ENCODE measurements around the gene CCN2. TPM values are rescaled to one million over a fixed set of nuclear protein-coding genes. Genes with fewer than 3 reads are reported as not detected.
A peak's percentile ranks its signal among the peaks of the same experiment; 100 is the strongest.
"Not testable (repeated sequence)": the region's sequence is repeated elsewhere in the genome, so short reads cannot be mapped to it uniquely, and the experiment has no call there.

Gene CCN2
- total RNA-seq, 1 donor from 2014 or later, result 1,253 TPM

DNA sequence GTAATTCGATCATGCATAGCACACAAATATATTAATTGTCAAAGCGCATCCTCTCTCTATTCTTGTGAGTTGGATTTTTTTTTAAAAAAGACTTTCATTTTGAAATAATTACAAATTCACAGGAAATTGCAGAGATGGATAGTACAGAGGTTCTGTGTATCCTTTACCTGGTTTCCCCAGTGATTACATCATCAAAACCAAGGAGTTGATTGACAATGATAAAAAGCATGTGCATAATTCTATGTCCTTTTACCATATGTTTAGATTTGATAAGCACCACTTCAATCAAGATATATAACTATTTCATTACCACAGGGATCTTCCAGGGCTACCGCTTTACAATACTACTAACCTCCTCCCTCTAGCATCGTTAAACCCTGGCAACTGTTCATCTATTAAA is 40.2 kb downstream of the CCN2 start:
- FAIRE-seq (no peak), DNase-seq (ENCODE audit: low read depth) (no peak)
- Mint-ChIP-seq H3K4me3 (ENCODE audit: unreplicated experiment) (no peak overlapping the region), H3K27me3 (ENCODE audit: low read depth, unreplicated experiment) (peaks cover 2% of the 10 kb centered on the region), H3K27ac (ENCODE audit: unreplicated experiment) (no peak overlapping the region), H3K9me3 (ENCODE audit: unreplicated experiment) (no peaks in the 10 kb centered on the region), H3K4me1 (ENCODE audit: low read depth, unreplicated experiment) (peaks cover 1% of the 10 kb centered on the region), H3K36me3 (ENCODE audit: low read depth, unreplicated experiment) (no peaks in the 10 kb centered on the region)
- H3K27ac ChIP-seq (ENCODE audit: low read depth, low read length), result no peak overlapping the region
- no peak overlapping the region for H3K4me2 ChIP-seq (ENCODE audit: low read length)
- H3K4me1 ChIP-seq (ENCODE audit: insufficient read depth, low read length), result no peaks in the 10 kb centered on the region
- H3K9ac ChIP-seq (ENCODE audit: low read length), result no peak overlapping the region
- no peaks in the 10 kb centered on the region for H3K36me3 ChIP-seq (ENCODE audit: insufficient read depth, low read length)
- H3K9me3 ChIP-seq (ENCODE audit: insufficient read depth, low read depth, low read length), result no peaks in the 10 kb centered on the region
- H2AFZ ChIP-seq (ENCODE audit: low read depth, low read length), result no peak overlapping the region
- H3K4me3 ChIP-seq (ENCODE audit: insufficient read depth, low read depth, low read length), result no peak overlapping the region
- no peaks in the 10 kb centered on the region for H4K20me1 ChIP-seq (ENCODE audit: insufficient read depth, low read length)
- no peak for TF ChIP-seq EZH2 (IDR thresholded peaks at IDR 0.05; ENCODE audit: insufficient read depth, low read length)
- TF ChIP-seq, protein P1, sequence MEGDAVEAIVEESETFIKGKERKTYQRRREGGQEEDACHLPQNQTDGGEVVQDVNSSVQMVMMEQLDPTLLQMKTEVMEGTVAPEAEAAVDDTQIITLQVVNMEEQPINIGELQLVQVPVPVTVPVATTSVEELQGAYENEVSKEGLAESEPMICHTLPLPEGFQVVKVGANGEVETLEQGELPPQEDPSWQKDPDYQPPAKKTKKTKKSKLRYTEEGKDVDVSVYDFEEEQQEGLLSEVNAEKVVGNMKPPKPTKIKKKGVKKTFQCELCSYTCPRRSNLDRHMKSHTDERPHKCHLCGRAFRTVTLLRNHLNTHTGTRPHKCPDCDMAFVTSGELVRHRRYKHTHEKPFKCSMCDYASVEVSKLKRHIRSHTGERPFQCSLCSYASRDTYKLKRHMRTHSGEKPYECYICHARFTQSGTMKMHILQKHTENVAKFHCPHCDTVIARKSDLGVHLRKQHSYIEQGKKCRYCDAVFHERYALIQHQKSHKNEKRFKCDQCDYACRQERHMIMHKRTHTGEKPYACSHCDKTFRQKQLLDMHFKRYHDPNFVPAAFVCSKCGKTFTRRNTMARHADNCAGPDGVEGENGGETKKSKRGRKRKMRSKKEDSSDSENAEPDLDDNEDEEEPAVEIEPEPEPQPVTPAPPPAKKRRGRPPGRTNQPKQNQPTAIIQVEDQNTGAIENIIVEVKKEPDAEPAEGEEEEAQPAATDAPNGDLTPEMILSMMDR (IDR thresholded peaks at IDR 0.05; ENCODE audit: insufficient read depth, low read depth, low read length), result no peak
- H3K27me3 ChIP-seq (ENCODE audit: insufficient read depth, low read length), result no peaks in the 10 kb centered on the region
- H3K79me2 ChIP-seq (ENCODE audit: insufficient read depth, low read length), result no peaks in the 10 kb centered on the region

DNA sequence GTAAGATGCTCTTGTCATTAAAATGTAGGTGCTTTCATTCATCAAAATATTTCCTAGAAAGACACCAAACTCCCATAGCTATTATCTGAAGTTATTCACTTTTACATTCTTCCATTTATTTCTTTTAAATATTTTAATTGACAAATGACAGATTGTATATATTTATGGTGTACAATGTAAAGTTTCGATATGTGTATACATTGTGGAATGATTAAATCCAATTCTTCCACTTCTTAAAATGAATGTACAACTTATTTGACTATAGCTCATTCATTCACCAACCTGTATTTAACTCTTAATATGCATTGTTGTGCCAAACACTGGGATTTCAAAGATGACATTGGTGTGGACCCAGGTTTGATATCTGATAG is 41.0 kb downstream of the CCN2 start:
- Mint-ChIP-seq H3K4me1 (ENCODE audit: low read depth, unreplicated experiment) (no peaks in the 10 kb centered on the region), H3K9me3 (ENCODE audit: unreplicated experiment) (no peaks in the 10 kb centered on the region), H3K27me3 (ENCODE audit: low read depth, unreplicated experiment) (peaks cover 2% of the 10 kb centered on the region), H3K36me3 (ENCODE audit: low read depth, unreplicated experiment) (no peaks in the 10 kb centered on the region), H3K4me3 (ENCODE audit: unreplicated experiment) (no peak overlapping the region), H3K27ac (ENCODE audit: unreplicated experiment) (no peak overlapping the region)
- Histone ChIP-seq H3K4me3 (ENCODE audit: insufficient read depth, low read depth, low read length) (no peak overlapping the region), H4K20me1 (ENCODE audit: insufficient read depth, low read length) (no peaks in the 10 kb centered on the region), H3K79me2 (ENCODE audit: insufficient read depth, low read length) (no peaks in the 10 kb centered on the region), H3K36me3 (ENCODE audit: insufficient read depth, low read length) (no peaks in the 10 kb centered on the region), H3K27me3 (ENCODE audit: insufficient read depth, low read length) (no peaks in the 10 kb centered on the region), H3K9me3 (ENCODE audit: insufficient read depth, low read depth, low read length) (no peaks in the 10 kb centered on the region), H3K4me1 (ENCODE audit: insufficient read depth, low read length) (no peaks in the 10 kb centered on the region), H2AFZ (ENCODE audit: low read depth, low read length) (no peak overlapping the region), H3K27ac (ENCODE audit: low read depth, low read length) (no peak overlapping the region), H3K4me2 (ENCODE audit: low read length) (no peak overlapping the region), H3K9ac (ENCODE audit: low read length) (no peak overlapping the region)
- TF ChIP-seq, protein P1 (IDR thresholded peaks at IDR 0.05; ENCODE audit: insufficient read depth, low read depth, low read length), result no peak
- TF ChIP-seq EZH2 (IDR thresholded peaks at IDR 0.05; ENCODE audit: insufficient read depth, low read length), result no peak
- no peak for FAIRE-seq
- no peak for DNase-seq (ENCODE audit: low read depth)

DNA sequence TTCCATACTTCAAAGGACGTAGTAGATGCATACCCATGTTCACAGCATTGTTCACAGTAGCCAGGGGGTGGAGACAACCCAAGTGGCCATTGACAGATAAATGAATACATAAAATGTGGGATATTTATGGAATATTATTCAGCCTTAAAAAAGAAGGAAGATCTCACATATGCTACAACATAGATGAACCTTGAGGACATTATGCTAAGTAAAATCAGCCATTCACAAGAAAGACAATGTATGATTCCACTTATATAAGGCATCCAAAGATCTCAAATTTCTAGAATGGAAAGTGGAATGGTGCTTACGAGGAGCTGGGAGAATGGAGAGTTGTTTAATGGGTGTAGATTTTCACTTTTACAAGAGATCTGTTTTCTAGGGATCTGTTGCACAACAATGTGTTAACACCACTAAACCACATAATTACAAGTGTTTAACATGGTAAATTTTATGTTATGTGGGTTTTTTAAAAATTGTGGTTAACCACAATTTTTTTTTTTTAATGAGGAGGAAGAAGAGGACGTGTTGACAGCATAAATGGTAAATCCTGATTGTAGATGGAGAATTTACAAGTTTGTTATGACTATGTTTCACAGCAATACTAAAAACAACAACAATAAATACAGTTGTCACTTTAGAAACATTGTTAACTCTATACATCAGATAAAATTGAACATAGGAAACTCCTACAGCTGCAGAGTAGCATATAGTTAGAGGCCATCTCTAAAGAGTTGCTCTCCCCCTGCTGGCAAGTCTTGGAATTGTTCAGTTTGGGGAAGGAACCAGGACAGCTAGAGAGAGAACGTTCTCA is 41.6 kb downstream of the CCN2 start:
- Histone ChIP-seq H3K9me3 (ENCODE audit: insufficient read depth, low read depth, low read length) (no peaks in the 10 kb centered on the region), H3K9ac (ENCODE audit: low read length) (no peak overlapping the region), H3K4me2 (ENCODE audit: low read length) (no peak overlapping the region), H2AFZ (ENCODE audit: low read depth, low read length) (no peak overlapping the region), H3K36me3 (ENCODE audit: insufficient read depth, low read length) (no peaks in the 10 kb centered on the region), H3K27me3 (ENCODE audit: insufficient read depth, low read length) (no peaks in the 10 kb centered on the region), H3K79me2 (ENCODE audit: insufficient read depth, low read length) (no peaks in the 10 kb centered on the region), H3K27ac (ENCODE audit: low read depth, low read length) (no peak overlapping the region), H3K4me1 (ENCODE audit: insufficient read depth, low read length) (no peaks in the 10 kb centered on the region), H4K20me1 (ENCODE audit: insufficient read depth, low read length) (no peaks in the 10 kb centered on the region), H3K4me3 (ENCODE audit: insufficient read depth, low read depth, low read length) (no peak overlapping the region)
- Mint-ChIP-seq H3K27ac (ENCODE audit: unreplicated experiment) (no peak overlapping the region), H3K4me1 (ENCODE audit: low read depth, unreplicated experiment) (no peaks in the 10 kb centered on the region), H3K36me3 (ENCODE audit: low read depth, unreplicated experiment) (no peaks in the 10 kb centered on the region), H3K9me3 (ENCODE audit: unreplicated experiment) (no peaks in the 10 kb centered on the region), H3K4me3 (ENCODE audit: unreplicated experiment) (no peak overlapping the region), H3K27me3 (ENCODE audit: low read depth, unreplicated experiment) (peaks cover 2% of the 10 kb centered on the region)
- no peak for TF ChIP-seq EZH2 (IDR thresholded peaks at IDR 0.05; ENCODE audit: insufficient read depth, low read length)
- TF ChIP-seq, protein P1 (IDR thresholded peaks at IDR 0.05; ENCODE audit: insufficient read depth, low read depth, low read length), result peak; percentile 92
- peak; percentile 39 for DNase-seq (ENCODE audit: low read depth)
- peak; percentile 71 for FAIRE-seq

DNA sequence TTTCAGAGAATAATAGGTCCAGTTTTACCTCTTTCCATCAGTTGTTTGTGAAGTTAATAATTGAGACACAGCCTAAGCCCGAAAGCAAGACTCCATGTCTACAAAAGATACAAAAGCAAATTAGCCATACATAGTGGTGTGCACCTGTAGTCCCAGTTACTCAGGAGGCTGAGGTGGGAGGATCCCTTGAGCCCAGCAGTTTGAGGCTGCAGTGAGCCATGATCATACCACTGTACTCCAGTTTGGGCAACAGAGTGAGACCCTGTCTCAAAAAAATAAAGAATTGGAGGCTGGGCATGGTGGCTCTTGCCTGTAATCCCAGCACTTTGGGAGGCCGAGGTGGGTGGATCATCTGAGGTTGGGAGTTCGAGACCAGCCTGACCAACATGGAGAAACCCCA is 42.4 kb downstream of the CCN2 start:
- not testable (repeated sequence) for H3K4me2 ChIP-seq (ENCODE audit: low read length); H3K27me3 ChIP-seq (ENCODE audit: insufficient read depth, low read length); H3K4me1 Mint-ChIP-seq (ENCODE audit: low read depth, unreplicated experiment); H4K20me1 ChIP-seq (ENCODE audit: insufficient read depth, low read length); H3K9ac ChIP-seq (ENCODE audit: low read length); H3K9me3 Mint-ChIP-seq (ENCODE audit: unreplicated experiment); H3K36me3 Mint-ChIP-seq (ENCODE audit: low read depth, unreplicated experiment); H3K4me1 ChIP-seq (ENCODE audit: insufficient read depth, low read length); FAIRE-seq; H3K27me3 Mint-ChIP-seq (ENCODE audit: low read depth, unreplicated experiment); H3K36me3 ChIP-seq (ENCODE audit: insufficient read depth, low read length); H3K9me3 ChIP-seq (ENCODE audit: insufficient read depth, low read depth, low read length); H3K4me3 ChIP-seq (ENCODE audit: insufficient read depth, low read depth, low read length); H3K4me3 Mint-ChIP-seq (ENCODE audit: unreplicated experiment); H3K27ac ChIP-seq (ENCODE audit: low read depth, low read length); DNase-seq (ENCODE audit: low read depth); H2AFZ ChIP-seq (ENCODE audit: low read depth, low read length); H3K79me2 ChIP-seq (ENCODE audit: insufficient read depth, low read length); H3K27ac Mint-ChIP-seq (ENCODE audit: unreplicated experiment)
